HCT116 (cell line): Measurements from ENCODE around the gene ITGB6.

Source experiments
- EZH2 ChIP-seq: fragments of 200-600 bp; sonication (generic); IDR thresholded peaks from 2 replicates; pipeline ENCODE4 v1.6.1; 2017; ENCODE audit warnings: antibody characterized with exemption, mixed run types
- RAD21 ChIP-seq: IDR thresholded peaks from 2 replicates; pipeline ENCODE4 v1.6.1; 2012; ENCODE audit warnings: low read depth, mild to moderate bottlenecking
- SRF ChIP-seq: IDR thresholded peaks from 2 replicates; pipeline ENCODE4 v1.6.1; 2012; ENCODE audit warnings: low read depth
- YY1 ChIP-seq: IDR thresholded peaks from 2 replicates; pipeline ENCODE4 v1.6.1; 2011; ENCODE audit warnings: low read length, low read depth, moderate library complexity, mild to moderate bottlenecking; ENCODE audit not compliant: insufficient replicate concordance; ENCODE audit errors: extremely low read depth
- TF ChIP-seq, protein P1 (sequence below), 3 experiments: fragments of 200-600 bp in 1 of 3; sonication (generic) in 1 of 3; IDR thresholded peaks in 2 of 3; conservative IDR thresholded peaks in 1 of 3; 2 replicates each; pipeline ENCODE4 v1.5.1; 2012 to 2017; ENCODE audit warnings: low read depth in 2 of 3, low read length in 2 of 3, antibody characterized with exemption in 1 of 3, borderline replicate concordance in 1 of 3, control low read depth in 1 of 3, mild to moderate bottlenecking in 1 of 3, mixed read lengths in 1 of 3, mixed run types in 1 of 3, moderate library complexity in 1 of 3; ENCODE audit not compliant: insufficient read depth in 1 of 3

- TF ChIP-seq, protein P1, sequence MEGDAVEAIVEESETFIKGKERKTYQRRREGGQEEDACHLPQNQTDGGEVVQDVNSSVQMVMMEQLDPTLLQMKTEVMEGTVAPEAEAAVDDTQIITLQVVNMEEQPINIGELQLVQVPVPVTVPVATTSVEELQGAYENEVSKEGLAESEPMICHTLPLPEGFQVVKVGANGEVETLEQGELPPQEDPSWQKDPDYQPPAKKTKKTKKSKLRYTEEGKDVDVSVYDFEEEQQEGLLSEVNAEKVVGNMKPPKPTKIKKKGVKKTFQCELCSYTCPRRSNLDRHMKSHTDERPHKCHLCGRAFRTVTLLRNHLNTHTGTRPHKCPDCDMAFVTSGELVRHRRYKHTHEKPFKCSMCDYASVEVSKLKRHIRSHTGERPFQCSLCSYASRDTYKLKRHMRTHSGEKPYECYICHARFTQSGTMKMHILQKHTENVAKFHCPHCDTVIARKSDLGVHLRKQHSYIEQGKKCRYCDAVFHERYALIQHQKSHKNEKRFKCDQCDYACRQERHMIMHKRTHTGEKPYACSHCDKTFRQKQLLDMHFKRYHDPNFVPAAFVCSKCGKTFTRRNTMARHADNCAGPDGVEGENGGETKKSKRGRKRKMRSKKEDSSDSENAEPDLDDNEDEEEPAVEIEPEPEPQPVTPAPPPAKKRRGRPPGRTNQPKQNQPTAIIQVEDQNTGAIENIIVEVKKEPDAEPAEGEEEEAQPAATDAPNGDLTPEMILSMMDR (IDR thresholded peaks at IDR 0.05 in 2 of 3, conservative IDR thresholded peaks at IDR 0.05 in 1 of 3; ENCODE audit: borderline replicate concordance in 1 of 3, insufficient read depth in 1 of 3, low read depth in 2 of 3, low read length in 2 of 3): no peak
- TF ChIP-seq YY1 (no peak), SRF (no peak), RAD21 (no peak), EZH2 (no peak)
Measured at GRCh38 chr2:160203007-160203406, 2.9 kb upstream of the ITGB6 start.
